HEK293 (cell line): ENCODE data around the gene TSPAN11.
A peak's percentile ranks its signal among the peaks of the same experiment; 100 is the strongest.

Source experiments
- CTCF ChIA-PET: fragments of 350-600 bp; formaldehyde crosslinking; extraction: SDS; loops from one replicate; lab custom pipeline; 2021; ENCODE audit warnings: antibody characterized with exemption; lab: Yijun Ruan, JAX
- POLR2A ChIA-PET: fragments of 300-600 bp; formaldehyde crosslinking; extraction: SDS; loops from one replicate; lab custom pipeline; 2020; ENCODE audit warnings: antibody characterized with exemption, inconsistent platforms; lab: Yijun Ruan, JAX
- H3K27ac ChIP-seq: fragments of 200-500 bp; sonication (Bioruptor generic); 2 replicates; pipeline ENCODE4 v1.5.1; 2014; ENCODE audit warnings: low read depth, low read length, control low read depth, inconsistent platforms; ENCODE audit errors: extremely low read depth
- H3K36me3 ChIP-seq, 2 experiments: fragments of 200-500 bp in 1 of 2; sonication (Bioruptor generic) in 1 of 2; 1 replicate in 1 of 2; 2 replicates in 1 of 2; pipeline ENCODE4 v1.5.1; 2014 to 2017; ENCODE audit warnings: inconsistent platforms in 2 of 2, low read length in 2 of 2; ENCODE audit not compliant: control insufficient read depth in 2 of 2, insufficient read depth in 1 of 2
- H3K4me1 ChIP-seq: fragments of 200-500 bp; sonication (Bioruptor generic); 2 replicates; pipeline ENCODE4 v1.5.1; 2014; ENCODE audit warnings: mild to moderate bottlenecking, low read length, inconsistent platforms; ENCODE audit not compliant: control insufficient read depth, insufficient read depth
- H3K4me3 ChIP-seq: 2 replicates; pipeline ENCODE4 v1.5.1; 2011; ENCODE audit warnings: low read depth, mild to moderate bottlenecking, control low read depth, low read length, moderate library complexity
- H3K9me3 ChIP-seq: fragments of 200-500 bp; sonication (Bioruptor generic); 2 replicates; pipeline ENCODE4 v1.5.1; 2014; ENCODE audit warnings: low read depth, low read length, inconsistent platforms; ENCODE audit not compliant: control insufficient read depth, insufficient read depth
- EGR2 ChIP-seq: fragments of 450-650 bp; formaldehyde crosslinking; IDR thresholded peaks from 2 replicates; pipeline ENCODE4 v1.5.1; 2016; ENCODE audit warnings: low read depth, missing biosample characterization, missing genetic modification characterization
- KLF9 ChIP-seq: fragments of 450-650 bp; formaldehyde crosslinking; IDR thresholded peaks from 2 replicates; pipeline ENCODE4 v1.5.1; 2016; ENCODE audit warnings: missing biosample characterization, missing genetic modification characterization, low read depth
- REPIN1 ChIP-seq: fragments of 450-650 bp; formaldehyde crosslinking; IDR thresholded peaks from 2 replicates; pipeline ENCODE4 v1.5.1; 2017; ENCODE audit warnings: missing biosample characterization, missing genetic modification characterization, low read depth
- ZBTB17 ChIP-seq: fragments of 450-650 bp; formaldehyde crosslinking; IDR thresholded peaks from 2 replicates; pipeline ENCODE4 v1.5.1; 2016; ENCODE audit warnings: missing biosample characterization, missing genetic modification characterization
- ZBTB20 ChIP-seq: fragments of 450-650 bp; formaldehyde crosslinking; IDR thresholded peaks from 2 replicates; pipeline ENCODE4 v1.5.1; 2016; ENCODE audit warnings: missing biosample characterization, missing genetic modification characterization
- ZFHX2 ChIP-seq: fragments of 450-650 bp; formaldehyde crosslinking; conservative IDR thresholded peaks from 2 replicates; pipeline ENCODE4 v1.5.1; 2016; ENCODE audit warnings: missing biosample characterization, missing genetic modification characterization
- ZFP3 ChIP-seq: fragments of 450-650 bp; formaldehyde crosslinking; IDR thresholded peaks from 2 replicates; pipeline ENCODE4 v1.5.1; 2016; ENCODE audit warnings: low read depth, missing biosample characterization, missing genetic modification characterization
- ZFP41 ChIP-seq: fragments of 450-650 bp; formaldehyde crosslinking; IDR thresholded peaks from 2 replicates; pipeline ENCODE4 v1.5.1; 2016; ENCODE audit warnings: missing biosample characterization, missing genetic modification characterization, borderline replicate concordance
- ZIC2 ChIP-seq: fragments of 450-650 bp; formaldehyde crosslinking; IDR thresholded peaks from 2 replicates; pipeline ENCODE4 v1.5.1; 2016; ENCODE audit warnings: missing biosample characterization, missing genetic modification characterization
- ZNF174 ChIP-seq: fragments of 450-650 bp; formaldehyde crosslinking; IDR thresholded peaks from 2 replicates; pipeline ENCODE4 v1.5.0; 2017; ENCODE audit warnings: missing biosample characterization, mild to moderate bottlenecking, missing genetic modification characterization
- ZNF18 ChIP-seq: fragments of 450-650 bp; formaldehyde crosslinking; IDR thresholded peaks from 2 replicates; pipeline ENCODE4 v1.5.1; 2016; ENCODE audit warnings: missing biosample characterization, missing genetic modification characterization
- ZNF202 ChIP-seq: fragments of 450-650 bp; formaldehyde crosslinking; IDR thresholded peaks from 2 replicates; pipeline ENCODE4 v1.5.1; 2016; ENCODE audit warnings: missing biosample characterization, missing genetic modification characterization, borderline replicate concordance
- ZNF324 ChIP-seq: fragments of 450-650 bp; formaldehyde crosslinking; IDR thresholded peaks from 2 replicates; pipeline ENCODE4 v1.5.1; 2016; ENCODE audit warnings: missing biosample characterization, missing genetic modification characterization
- ZNF335 ChIP-seq: fragments of 450-650 bp; formaldehyde crosslinking; conservative IDR thresholded peaks from 2 replicates; pipeline ENCODE4 v1.5.1; 2016; ENCODE audit warnings: missing biosample characterization, missing genetic modification characterization
- ZNF366 ChIP-seq: fragments of 450-650 bp; formaldehyde crosslinking; conservative IDR thresholded peaks from 2 replicates; pipeline ENCODE4 v1.5.1; 2016; ENCODE audit warnings: missing biosample characterization, missing genetic modification characterization
- ZNF423 ChIP-seq: fragments of 450-650 bp; formaldehyde crosslinking; IDR thresholded peaks from 2 replicates; pipeline ENCODE4 v1.5.1; 2016; ENCODE audit warnings: missing biosample characterization, missing genetic modification characterization
- ZNF449 ChIP-seq: fragments of 450-650 bp; formaldehyde crosslinking; IDR thresholded peaks from 2 replicates; pipeline ENCODE4 v1.5.1; 2017; ENCODE audit warnings: missing biosample characterization, mild to moderate bottlenecking, missing genetic modification characterization, moderate library complexity
- ZNF488 ChIP-seq: fragments of 450-650 bp; formaldehyde crosslinking; IDR thresholded peaks from 2 replicates; pipeline ENCODE4 v1.5.1; 2016; ENCODE audit warnings: missing biosample characterization, missing genetic modification characterization
- ZNF544 ChIP-seq: fragments of 450-650 bp; formaldehyde crosslinking; IDR thresholded peaks from 2 replicates; pipeline ENCODE4 v1.5.0; 2017; ENCODE audit warnings: missing biosample characterization, missing genetic modification characterization
- ZNF658 ChIP-seq: fragments of 450-650 bp; formaldehyde crosslinking; IDR thresholded peaks from 2 replicates; pipeline ENCODE4; 2016; ENCODE audit warnings: missing biosample characterization, missing genetic modification characterization
- ZSCAN18 ChIP-seq: fragments of 450-650 bp; formaldehyde crosslinking; IDR thresholded peaks from 2 replicates; pipeline ENCODE4 v1.5.1; 2016; ENCODE audit warnings: missing biosample characterization, missing genetic modification characterization
- ZSCAN5A ChIP-seq: fragments of 450-650 bp; formaldehyde crosslinking; IDR thresholded peaks from 2 replicates; pipeline ENCODE4 v1.5.1; 2016; ENCODE audit warnings: missing biosample characterization, missing genetic modification characterization

The TSPAN11 gene

GRCh38 chr12:30925607-30926242, 823 bp upstream of the TSPAN11 start:
- TF ChIP-seq ZBTB17 (tag by site-specific recombination) = 0 out of 2 replicates have a peak, but pooled peaks have one; percentile 40
- TF ChIP-seq ZIC2 (tag by site-specific recombination) = peak; percentile 16; the same call in 1 of the 2 replicates
- TF ChIP-seq ZSCAN5A (tag by site-specific recombination) = no peak
- TF ChIP-seq ZNF202 (tag by site-specific recombination) = no peak
- no peak for TF ChIP-seq ZNF174
- peak; percentile 45 for TF ChIP-seq ZBTB20 (tag by site-specific recombination)
- TF ChIP-seq, all 188 proteins: peak for 3
- Histone ChIP-seq H3K27ac (no peak overlapping the region), H3K9me3 (no peaks in the 10 kb centered on the region), H3K36me3 (no peaks in the 10 kb centered on the region), H3K4me1 (no peaks in the 10 kb centered on the region), H3K4me3 (peak overlapping the region; percentile 24)
- CTCF ChIA-PET = interaction anchor here (0.7 to 1.5 kb wide), 2 partner anchors 22 to 346 kb away, joined by 4 to 5 read pairs; no protein-coding TSS in a partner anchor
- POLR2A ChIA-PET = interaction anchor here (1.6 kb wide), 1 partner anchor 9 kb away, joined by 4 read pairs; no protein-coding TSS in a partner anchor

GRCh38 chr12:30927222-30927611, 669 bp downstream of the TSPAN11 start:
- H3K27ac ChIP-seq = no peak overlapping the region
- no peaks in the 10 kb centered on the region for H3K36me3 ChIP-seq
- POLR2A ChIA-PET = interaction anchor here (1.6 kb wide), 1 partner anchor 8 kb away, joined by 4 read pairs; no protein-coding TSS in a partner anchor
- H3K4me1 ChIP-seq = no peaks in the 10 kb centered on the region
- CTCF ChIA-PET = interaction anchor here (0.9 to 1.5 kb wide), 3 partner anchors 9 to 345 kb away, joined by 3 to 5 read pairs (median 4); no protein-coding TSS in a partner anchor
- TF ChIP-seq ZFP3 (tag by site-specific recombination) = no peak
- TF ChIP-seq ZBTB20 (tag by site-specific recombination) = peak; percentile 93
- TF ChIP-seq ZFP41 (tag by site-specific recombination) = no peak
- 0 out of 2 replicates have a peak, but pooled peaks have one; percentile 30 for TF ChIP-seq ZNF335 (tag by site-specific recombination)
- peak; percentile 85 for TF ChIP-seq ZNF449 (tag by site-specific recombination)
- peak; percentile 35; the same call in 1 of the 2 replicates for TF ChIP-seq ZFHX2
- peak; percentile 74; the same call in 1 of the 2 replicates for TF ChIP-seq ZNF18 (tag by site-specific recombination)
- TF ChIP-seq, all 188 proteins: peak for 5
- Histone ChIP-seq H3K9me3 (no peaks in the 10 kb centered on the region), H3K4me3 (peak overlapping the region; percentile 24; the same call in 1 of the 2 replicates)

- POLR2A ChIA-PET = no interaction called here
- Histone ChIP-seq H3K9me3 (no peaks in the 10 kb centered on the region), H3K27ac (no peak overlapping the region), H3K4me1 (no peaks in the 10 kb centered on the region), H3K36me3 (no peaks in the 10 kb centered on the region), H3K4me3 (no peak overlapping the region)
- CTCF ChIA-PET = no interaction called here
- TF ChIP-seq ZNF544 (tag by site-specific recombination) (no peak), KLF9 (no peak), ZNF366 (tag by site-specific recombination) (no peak), ZNF658 (tag by site-specific recombination) (no peak), ZNF324 (tag by site-specific recombination) (no peak), ZNF488 (tag by site-specific recombination) (no peak), ZNF423 (no peak), EGR2 (tag by site-specific recombination) (no peak), REPIN1 (tag by site-specific recombination) (no peak), ZSCAN18 (tag by site-specific recombination) (no peak)
These were observed 2.1 kb downstream of the TSPAN11 start for GRCh38 chr12:30928356-30929244.
